WERI-Rb-1 (cell line): ENCODE results near the gene PTBP1.
A peak's percentile ranks its signal among the peaks of the same experiment; 100 is the strongest.
"Not testable (repeated sequence)": the region's sequence is repeated elsewhere in the genome, so short reads cannot be mapped to it uniquely, and the experiment has no call there.

Experiments
- DNase-seq: peaks from one replicate; pipeline ENCODE4 v3.0.0-alpha.2; 2020
- H3K27ac ChIP-seq: fragments of 250-450 bp; sonication (Bioruptor Pico); 2 replicates; pipeline ENCODE4 v1.5.1; 2020; ENCODE audit warnings: mild to moderate bottlenecking, moderate library complexity
- H3K27me3 ChIP-seq: fragments of 250-450 bp; sonication (Bioruptor Pico); 2 replicates; pipeline ENCODE4 v1.5.1; 2021; ENCODE audit warnings: mild to moderate bottlenecking, low read depth, moderate library complexity; ENCODE audit not compliant: insufficient read depth, severe bottlenecking
- H3K36me3 ChIP-seq: fragments of 250-450 bp; sonication (Bioruptor Pico); 2 replicates; pipeline ENCODE4 v1.5.1; 2020; ENCODE audit warnings: mild to moderate bottlenecking, moderate library complexity
- H3K4me3 ChIP-seq: 2 replicates; pipeline ENCODE4 v1.5.1; 2011; ENCODE audit warnings: low read depth, mild to moderate bottlenecking, control low read depth, low read length
- H3K9me3 ChIP-seq: fragments of 250-450 bp; sonication (Bioruptor Pico); 2 replicates; pipeline ENCODE4 v1.5.1; 2021; ENCODE audit warnings: mild to moderate bottlenecking, moderate library complexity; ENCODE audit not compliant: severe bottlenecking
- CTCF ChIP-seq: IDR thresholded peaks from 2 replicates; pipeline ENCODE4 v1.5.1; 2011; ENCODE audit warnings: low read depth, mild to moderate bottlenecking, control low read depth, inconsistent platforms, low read length

Gene PTBP1

GRCh38 chr19:843180-843835 lies 46.1 kb downstream of the PTBP1 start:
- Histone ChIP-seq H3K4me3 (peak overlapping the region; percentile 38), H3K27ac (no peak overlapping the region), H3K36me3 (no peaks in the 10 kb centered on the region), H3K9me3 (no peaks in the 10 kb centered on the region), H3K27me3 (no peaks in the 10 kb centered on the region)
- peak; percentile 70 for DNase-seq
- 0 out of 2 replicates have a peak, but pooled peaks have one; percentile 3 for TF ChIP-seq CTCF

DNA sequence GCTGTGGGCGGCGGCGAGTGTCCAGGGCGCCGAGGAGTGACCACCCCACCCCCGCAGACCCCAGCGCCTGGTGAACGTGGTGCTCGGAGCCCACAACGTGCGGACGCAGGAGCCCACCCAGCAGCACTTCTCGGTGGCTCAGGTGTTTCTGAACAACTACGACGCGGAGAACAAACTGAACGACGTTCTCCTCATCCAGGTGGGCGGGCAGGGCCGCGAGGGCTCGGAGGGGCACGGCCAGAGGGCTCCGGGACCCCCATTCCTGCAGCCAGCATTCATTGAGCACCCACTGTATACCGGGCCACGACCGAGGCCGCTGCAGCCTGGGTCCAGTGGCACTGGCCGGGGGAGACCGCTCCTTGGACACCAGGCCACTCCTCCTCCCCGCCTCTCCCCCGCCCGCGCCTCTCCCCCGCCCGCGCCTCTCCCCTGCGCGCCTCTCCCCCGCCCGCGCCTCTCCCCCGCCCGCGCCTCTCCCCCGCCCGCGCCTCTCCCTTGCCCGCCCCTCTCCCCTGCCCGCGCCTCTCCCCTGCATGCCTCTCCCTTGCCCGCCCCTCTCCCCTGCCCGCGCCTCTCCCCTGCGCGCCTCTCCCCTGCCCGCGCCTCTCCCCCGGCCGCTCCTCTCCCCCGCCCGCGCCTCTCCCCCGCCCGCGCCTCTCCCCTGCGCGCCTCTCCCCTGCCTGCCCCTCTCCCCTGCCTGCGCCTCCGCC lies 46.7 kb downstream of the PTBP1 start:
- no peak for DNase-seq
- no peaks in the 10 kb centered on the region for H3K9me3 ChIP-seq
- H3K27me3 ChIP-seq: no peaks in the 10 kb centered on the region
- no peaks in the 10 kb centered on the region for H3K36me3 ChIP-seq
- TF ChIP-seq CTCF: no peak
- H3K4me3 ChIP-seq: peak overlapping the region; percentile 38
- H3K27ac ChIP-seq: no peak overlapping the region

GRCh38 chr19:844546-844971 lies 47.3 kb downstream of the PTBP1 start:
- no peaks in the 10 kb centered on the region for H3K36me3 ChIP-seq
- TF ChIP-seq CTCF: no peak
- no peak overlapping the region for H3K4me3 ChIP-seq
- H3K27me3 ChIP-seq: no peaks in the 10 kb centered on the region
- no peaks in the 10 kb centered on the region for H3K9me3 ChIP-seq
- no peak for DNase-seq
- no peak overlapping the region for H3K27ac ChIP-seq

GRCh38 chr19:845707-846521 lies 48.7 kb downstream of the PTBP1 start:
- Histone ChIP-seq H3K27ac (no peak overlapping the region), H3K27me3 (no peaks in the 10 kb centered on the region)

GRCh38 chr19:848386-848921 lies 51.2 kb downstream of the PTBP1 start:
- no peak overlapping the region for H3K4me3 ChIP-seq
- H3K27ac ChIP-seq: no peak overlapping the region
- H3K9me3 ChIP-seq: no peaks in the 10 kb centered on the region
- H3K36me3 ChIP-seq: no peaks in the 10 kb centered on the region
- no peak for DNase-seq
- no peak for TF ChIP-seq CTCF
- H3K27me3 ChIP-seq: no peaks in the 10 kb centered on the region

More at GRCh38 chr19:845707-846521, 48.7 kb downstream of the PTBP1 start:
- Histone ChIP-seq H3K4me3 (no peak overlapping the region), H3K36me3 (no peaks in the 10 kb centered on the region), H3K9me3 (no peaks in the 10 kb centered on the region)
- no peak for DNase-seq
- no peak for TF ChIP-seq CTCF

- H3K9me3 ChIP-seq, H3K36me3 ChIP-seq, H3K4me3 ChIP-seq, DNase-seq, H3K27me3 ChIP-seq, H3K27ac ChIP-seq: not testable (repeated sequence)
These were observed 51.9 kb downstream of the PTBP1 start for GRCh38 chr19:849195-849594.
